ENCODE results near the gene EBNA1BP2.
A peak's percentile ranks its signal among the peaks of the same experiment; 100 is the strongest.
"Not testable (repeated sequence)": the region's sequence is repeated elsewhere in the genome, so short reads cannot be mapped to it uniquely, and the experiment has no call there.

The EBNA1BP2 gene

DNA sequence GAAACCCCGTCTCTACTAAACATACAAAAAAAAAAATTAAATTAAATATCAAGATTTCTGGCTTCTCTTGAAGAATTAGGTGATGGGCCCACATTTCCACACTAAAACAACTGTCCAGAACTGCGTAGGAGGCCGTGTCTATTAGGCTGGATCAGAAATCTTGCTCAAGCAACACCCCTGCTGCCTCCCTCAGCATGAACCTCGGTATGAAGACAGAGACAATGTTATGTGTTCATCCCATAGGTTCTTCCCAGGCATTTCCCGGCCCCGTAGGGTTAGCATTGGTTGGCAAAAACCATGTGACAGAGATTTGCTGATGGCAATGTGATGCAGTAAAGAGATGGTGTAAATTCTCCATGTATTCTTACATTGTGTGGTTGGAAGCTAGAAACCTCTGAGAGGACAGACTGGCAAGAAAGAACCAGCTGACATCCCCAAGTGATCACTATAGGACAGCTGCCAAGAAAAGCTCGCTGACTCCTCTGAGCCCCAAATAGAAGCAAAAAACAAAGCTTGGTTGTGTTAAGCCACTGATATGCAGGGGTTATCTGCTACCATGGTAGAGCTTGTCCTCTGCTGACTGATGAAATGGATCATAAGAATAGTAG, 34.5 kb downstream of the EBNA1BP2 start:
- H3K27me3 ChIP-seq (ENCODE audit: insufficient read depth, low read length), result no peaks in the 10 kb centered on the region
- H3K4me3 ChIP-seq (ENCODE audit: low read length), result no peak overlapping the region
- H3K36me3 ChIP-seq (ENCODE audit: insufficient read depth, low read depth, low read length), result no peaks in the 10 kb centered on the region
- no peak overlapping the region for H3K9ac ChIP-seq (ENCODE audit: low read depth, low read length)
- peaks cover 31% of the 10 kb centered on the region for H3K9me3 ChIP-seq (ENCODE audit: insufficient read depth, low read depth, low read length)
- H3K4me1 ChIP-seq (ENCODE audit: insufficient read depth, low read length), result no peaks in the 10 kb centered on the region
- no peak overlapping the region for H3K27ac ChIP-seq (ENCODE audit: low read length)

DNA sequence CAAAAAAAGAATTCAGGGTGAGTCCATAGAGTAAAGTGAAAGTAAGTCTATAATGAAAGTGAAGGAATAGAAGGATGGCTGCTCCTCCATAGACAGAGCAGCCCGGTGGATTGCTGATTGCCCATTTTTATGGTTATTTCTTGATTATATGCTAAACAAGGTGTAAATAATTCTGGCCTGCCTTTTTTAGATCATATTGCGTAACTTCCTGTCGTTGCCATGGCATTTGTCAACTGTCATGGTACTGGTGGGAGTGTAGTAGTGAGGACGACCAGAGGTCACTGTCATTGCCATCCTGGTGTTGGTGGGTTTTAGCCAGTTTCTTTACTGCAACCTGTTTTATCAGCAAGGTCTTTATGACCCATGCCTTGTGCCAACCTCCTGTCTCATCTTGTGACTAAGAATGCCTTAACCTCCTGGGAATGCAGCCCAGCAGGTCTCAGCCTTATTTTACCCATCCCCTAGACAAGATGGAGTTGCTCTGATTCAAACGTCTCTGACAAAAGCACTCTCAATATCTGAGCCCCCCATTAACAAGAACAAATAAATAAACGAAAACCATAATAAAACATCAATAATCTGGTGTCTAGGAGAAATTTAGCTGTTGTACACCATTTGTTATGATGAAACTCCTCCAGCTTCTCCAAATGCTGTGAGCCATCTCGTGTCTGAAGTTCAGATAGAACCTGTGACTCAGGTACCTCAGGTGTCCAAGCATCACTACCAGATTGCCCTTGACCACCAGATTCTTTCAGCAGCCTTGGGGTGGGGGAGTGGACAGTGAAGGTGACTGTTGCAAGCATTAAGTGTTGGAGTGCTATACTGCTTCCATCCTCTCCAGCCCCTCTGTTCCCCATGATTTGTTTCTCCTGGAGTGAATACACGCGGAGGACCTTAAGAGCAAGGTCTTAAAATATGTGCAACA, 36.0 kb downstream of the EBNA1BP2 start:
- H3K36me3 ChIP-seq (ENCODE audit: insufficient read depth, low read depth, low read length), result no peaks in the 10 kb centered on the region
- H3K9ac ChIP-seq (ENCODE audit: low read depth, low read length), result no peak overlapping the region
- H3K27ac ChIP-seq (ENCODE audit: low read length), result no peak overlapping the region
- peaks cover 32% of the 10 kb centered on the region for H3K9me3 ChIP-seq (ENCODE audit: insufficient read depth, low read depth, low read length)
- no peaks in the 10 kb centered on the region for H3K4me1 ChIP-seq (ENCODE audit: insufficient read depth, low read length)
- H3K4me3 ChIP-seq (ENCODE audit: low read length), result no peak overlapping the region
- no peaks in the 10 kb centered on the region for H3K27me3 ChIP-seq (ENCODE audit: insufficient read depth, low read length)

DNA sequence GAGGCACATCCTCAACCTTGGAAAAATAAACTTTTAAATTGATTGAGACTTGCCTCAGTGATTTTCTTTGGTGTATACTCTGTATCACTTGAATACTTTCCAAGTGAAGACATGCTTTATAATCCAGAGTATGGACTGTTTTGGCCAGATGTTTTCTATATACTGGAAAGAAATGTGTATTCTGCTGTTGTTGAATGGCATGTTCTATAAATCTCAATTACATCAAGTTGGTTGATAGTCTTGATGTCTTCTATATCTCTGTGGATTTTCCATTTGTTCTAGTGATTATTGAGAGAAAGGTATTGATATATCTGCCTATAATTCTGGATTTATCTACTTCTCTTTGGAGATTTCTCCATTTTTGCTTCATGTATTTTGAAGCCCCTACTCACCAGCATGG, 37.5 kb downstream of the EBNA1BP2 start:
- H3K9me3 ChIP-seq (ENCODE audit: insufficient read depth, low read depth, low read length), result peaks cover 32% of the 10 kb centered on the region

DNA sequence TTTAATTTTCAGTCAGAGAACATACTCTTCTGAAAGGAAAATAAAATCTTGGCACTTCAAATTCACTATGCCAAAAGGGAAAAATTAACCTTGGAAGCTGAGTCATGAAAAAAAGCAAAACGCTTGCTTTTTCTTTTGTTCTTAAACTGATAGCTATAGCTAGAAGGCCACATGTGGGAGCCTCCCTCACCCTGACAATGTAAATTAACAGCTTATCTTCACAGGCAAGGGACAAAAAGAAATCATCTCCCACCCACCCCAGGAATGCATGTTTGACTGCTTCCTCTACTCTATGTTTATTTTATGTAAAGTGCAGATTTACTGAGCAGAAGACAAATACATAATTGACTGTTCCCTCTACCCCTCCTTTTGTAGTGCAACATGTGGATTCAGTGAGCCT, 38.0 kb downstream of the EBNA1BP2 start:
- H3K9me3 ChIP-seq (ENCODE audit: insufficient read depth, low read depth, low read length), result peaks cover 32% of the 10 kb centered on the region
- no peaks in the 10 kb centered on the region for H3K36me3 ChIP-seq (ENCODE audit: insufficient read depth, low read depth, low read length)
- no peak overlapping the region for H3K27ac ChIP-seq (ENCODE audit: low read length)
- no peak overlapping the region for H3K9ac ChIP-seq (ENCODE audit: low read depth, low read length)
- H3K27me3 ChIP-seq (ENCODE audit: insufficient read depth, low read length), result no peaks in the 10 kb centered on the region
- H3K4me3 ChIP-seq (ENCODE audit: low read length), result no peak overlapping the region
- H3K4me1 ChIP-seq (ENCODE audit: insufficient read depth, low read length), result no peaks in the 10 kb centered on the region

More for the DNA sequence above, 37.5 kb downstream of the EBNA1BP2 start:
- H3K36me3 ChIP-seq (ENCODE audit: insufficient read depth, low read depth, low read length), result no peaks in the 10 kb centered on the region
- H3K9ac ChIP-seq (ENCODE audit: low read depth, low read length), result no peak overlapping the region
- no peaks in the 10 kb centered on the region for H3K27me3 ChIP-seq (ENCODE audit: insufficient read depth, low read length)
- H3K4me3 ChIP-seq (ENCODE audit: low read length), result no peak overlapping the region
- H3K27ac ChIP-seq (ENCODE audit: low read length), result no peak overlapping the region
- H3K4me1 ChIP-seq (ENCODE audit: insufficient read depth, low read length), result no peaks in the 10 kb centered on the region

DNA sequence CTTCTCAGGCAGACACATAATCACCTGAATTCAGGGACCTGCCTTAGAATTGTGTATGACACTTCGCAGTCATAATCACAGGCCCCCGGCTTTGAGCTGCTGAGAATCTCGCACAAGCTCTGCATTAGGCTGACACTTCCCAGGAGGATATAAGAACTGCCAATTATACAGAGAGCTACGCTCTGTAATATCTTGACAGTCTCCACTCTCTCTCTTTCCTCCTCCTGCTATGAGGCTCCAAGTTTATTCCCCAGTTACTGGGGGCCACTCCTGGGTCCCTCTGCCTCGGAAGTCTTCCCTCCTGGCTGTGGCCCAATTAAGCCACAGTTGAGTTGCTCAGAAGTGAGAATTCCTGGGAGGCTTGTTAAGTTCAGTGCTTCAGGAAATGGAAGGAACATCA, 42.7 kb downstream of the EBNA1BP2 start:
- no peak overlapping the region for H3K9ac ChIP-seq (ENCODE audit: low read depth, low read length)
- peaks cover 18% of the 10 kb centered on the region for H3K9me3 ChIP-seq (ENCODE audit: insufficient read depth, low read depth, low read length)
- H3K36me3 ChIP-seq (ENCODE audit: insufficient read depth, low read depth, low read length), result no peaks in the 10 kb centered on the region
- no peak overlapping the region for H3K27ac ChIP-seq (ENCODE audit: low read length)
- no peak overlapping the region for H3K4me3 ChIP-seq (ENCODE audit: low read length)
- no peaks in the 10 kb centered on the region for H3K27me3 ChIP-seq (ENCODE audit: insufficient read depth, low read length)
- no peaks in the 10 kb centered on the region for H3K4me1 ChIP-seq (ENCODE audit: insufficient read depth, low read length)

DNA sequence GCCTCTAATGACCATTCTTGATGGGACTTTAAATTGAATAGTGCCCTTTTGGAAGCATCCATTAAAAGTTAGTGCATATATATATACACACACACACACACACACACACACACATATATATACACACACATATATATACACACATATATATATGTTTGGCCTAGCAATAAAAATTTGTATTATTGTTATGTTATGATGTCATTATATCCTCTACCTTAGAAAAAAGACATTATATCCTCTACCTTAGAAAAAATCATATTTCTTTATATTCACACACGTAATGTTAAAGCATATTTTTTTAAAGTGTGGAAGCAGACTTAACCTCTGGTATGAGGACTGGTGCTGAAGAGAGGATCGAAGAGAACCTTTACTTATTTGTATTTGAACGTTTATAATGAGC, 43.3 kb downstream of the EBNA1BP2 start:
- no peaks in the 10 kb centered on the region for H3K27me3 ChIP-seq (ENCODE audit: insufficient read depth, low read length)

DNA sequence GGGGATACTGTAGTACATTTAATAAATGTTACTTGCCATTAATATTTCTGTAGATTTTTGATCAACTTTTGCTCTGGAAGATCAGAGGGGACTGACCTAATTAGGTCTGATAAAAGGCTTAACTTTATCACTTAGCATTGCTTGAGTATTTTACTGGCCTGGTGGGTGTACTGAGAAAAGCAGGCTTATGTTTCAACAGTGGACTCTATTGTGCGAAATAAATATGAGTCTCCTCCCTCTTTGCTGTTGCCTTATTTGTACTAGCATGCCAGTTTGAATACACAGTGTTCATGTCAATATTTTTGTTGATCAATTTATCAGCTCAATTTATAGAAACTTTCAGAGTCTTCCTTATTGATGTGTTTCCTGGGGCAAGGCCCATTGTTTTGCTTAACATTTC, 49.1 kb downstream of the EBNA1BP2 start:
- Histone ChIP-seq H3K27me3 (ENCODE audit: insufficient read depth, low read length) (no peaks in the 10 kb centered on the region), H3K4me1 (ENCODE audit: insufficient read depth, low read length) (peaks cover 6% of the 10 kb centered on the region; the same call in 1 of the 2 replicates), H3K9me3 (ENCODE audit: insufficient read depth, low read depth, low read length) (no peaks in the 10 kb centered on the region; the same call in 1 of the 2 replicates), H3K4me3 (ENCODE audit: low read length) (no peak overlapping the region), H3K9ac (ENCODE audit: low read depth, low read length) (no peak overlapping the region), H3K27ac (ENCODE audit: low read length) (no peak overlapping the region), H3K36me3 (ENCODE audit: insufficient read depth, low read depth, low read length) (no peaks in the 10 kb centered on the region)

More for the DNA sequence above, 43.3 kb downstream of the EBNA1BP2 start:
- Histone ChIP-seq H3K27ac (ENCODE audit: low read length) (no peak overlapping the region), H3K4me3 (ENCODE audit: low read length) (no peak overlapping the region), H3K4me1 (ENCODE audit: insufficient read depth, low read length) (no peaks in the 10 kb centered on the region), H3K9ac (ENCODE audit: low read depth, low read length) (no peak overlapping the region), H3K9me3 (ENCODE audit: insufficient read depth, low read depth, low read length) (peaks cover 12% of the 10 kb centered on the region), H3K36me3 (ENCODE audit: insufficient read depth, low read depth, low read length) (no peaks in the 10 kb centered on the region)

DNA sequence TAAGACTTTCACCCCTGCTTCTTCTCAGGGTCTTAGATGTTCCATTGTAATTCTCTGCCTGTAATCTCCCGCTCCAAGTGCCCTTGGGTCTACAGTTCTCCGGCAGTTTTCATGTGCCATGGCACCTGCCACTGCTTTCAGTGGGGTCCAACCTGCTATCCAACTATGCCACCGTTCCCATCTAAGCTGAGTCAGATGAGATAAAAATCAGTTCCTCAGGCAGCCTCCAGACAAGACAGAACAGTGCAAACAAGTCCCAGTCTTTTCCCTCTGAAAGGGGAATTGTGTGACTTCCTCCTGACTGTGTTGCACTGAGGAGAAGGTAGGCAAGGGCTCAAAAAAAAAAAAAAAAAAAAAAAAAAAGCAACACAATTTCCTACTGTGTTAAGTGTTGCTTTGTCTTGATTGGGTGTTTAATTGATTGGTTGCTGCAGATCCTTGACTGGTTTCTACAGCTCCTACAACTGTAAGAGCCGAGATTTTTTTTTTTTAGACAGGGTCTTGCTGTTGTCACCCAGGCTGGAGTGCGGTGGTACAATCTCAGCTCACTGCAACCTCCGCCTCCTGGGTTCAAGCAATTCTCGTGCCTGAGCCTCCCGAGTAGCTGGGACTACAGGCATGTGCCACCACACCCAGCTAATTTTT, 50.7 kb downstream of the EBNA1BP2 start:
- H3K36me3 ChIP-seq (ENCODE audit: insufficient read depth, low read depth, low read length), result no peaks in the 10 kb centered on the region
- peak overlapping the region; percentile 46; the same call in 1 of the 2 replicates for H3K9ac ChIP-seq (ENCODE audit: low read depth, low read length)
- no peaks in the 10 kb centered on the region for H3K9me3 ChIP-seq (ENCODE audit: insufficient read depth, low read depth, low read length)
- peak overlapping the region; percentile 65 for H3K4me3 ChIP-seq (ENCODE audit: low read length)
- H3K27me3 ChIP-seq (ENCODE audit: insufficient read depth, low read length), result no peaks in the 10 kb centered on the region
- peaks cover 6% of the 10 kb centered on the region; the same call in 1 of the 2 replicates for H3K4me1 ChIP-seq (ENCODE audit: insufficient read depth, low read length)
- H3K27ac ChIP-seq (ENCODE audit: low read length), result no peak overlapping the region

DNA sequence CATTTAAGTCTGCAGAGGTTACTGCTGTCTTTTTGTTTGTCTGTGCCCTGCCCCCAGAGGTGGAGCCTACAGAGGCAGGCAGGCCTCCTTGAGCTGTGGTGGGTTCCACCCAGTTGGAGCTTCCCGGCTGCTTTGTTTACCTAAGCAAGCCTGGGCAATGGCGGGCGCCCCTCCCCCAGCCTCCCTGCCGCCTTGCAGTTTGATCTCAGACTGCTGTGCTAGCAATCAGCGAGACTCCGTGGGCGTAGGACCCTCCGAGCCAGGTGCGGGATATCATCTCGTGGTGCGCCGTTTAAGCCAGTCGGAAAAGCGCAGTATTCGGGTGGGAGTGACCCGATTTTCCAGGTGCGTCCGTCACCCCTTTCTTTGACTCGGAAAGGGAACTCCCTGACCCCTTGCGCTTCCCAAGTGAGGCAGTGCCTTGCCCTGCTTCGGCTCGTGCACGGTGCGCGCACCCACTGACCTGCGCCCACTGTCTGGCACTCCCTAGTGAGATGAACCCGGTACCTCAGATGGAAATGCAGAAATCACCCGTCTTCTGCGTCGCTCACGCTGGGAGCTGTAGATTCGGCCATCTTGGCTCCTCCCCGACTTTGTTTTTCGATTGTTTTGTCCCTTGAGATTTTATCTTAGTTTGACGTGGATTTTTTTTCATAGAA, 52.0 kb downstream of the EBNA1BP2 start:
- not testable (repeated sequence) for H3K4me1 ChIP-seq (ENCODE audit: insufficient read depth, low read length); H3K36me3 ChIP-seq (ENCODE audit: insufficient read depth, low read depth, low read length); H3K9me3 ChIP-seq (ENCODE audit: insufficient read depth, low read depth, low read length); H3K27me3 ChIP-seq (ENCODE audit: insufficient read depth, low read length); H3K27ac ChIP-seq (ENCODE audit: low read length)
- Histone ChIP-seq H3K9ac (ENCODE audit: low read depth, low read length) (peak overlapping the region; percentile 46; the same call in 1 of the 2 replicates), H3K4me3 (ENCODE audit: low read length) (peak overlapping the region; percentile 65)
